HEK293 (cell line): ENCODE measurements around the gene PCED1A.

Experiments
- GFI1B ChIP-seq: fragments of 450-650 bp; formaldehyde crosslinking; IDR thresholded peaks from 2 replicates; pipeline ENCODE4 v1.5.1; 2016; ENCODE audit warnings: missing biosample characterization, missing genetic modification characterization
- GLIS2 ChIP-seq: fragments of 450-650 bp; formaldehyde crosslinking; IDR thresholded peaks from 2 replicates; pipeline ENCODE4 v1.5.1; 2016; ENCODE audit warnings: missing biosample characterization, missing genetic modification characterization
- INSM2 ChIP-seq: fragments of 450-650 bp; formaldehyde crosslinking; IDR thresholded peaks from 2 replicates; pipeline ENCODE4 v1.5.1; 2016; ENCODE audit warnings: missing biosample characterization, missing genetic modification characterization
- KLF9 ChIP-seq: fragments of 450-650 bp; formaldehyde crosslinking; IDR thresholded peaks from 2 replicates; pipeline ENCODE4 v1.5.1; 2016; ENCODE audit warnings: missing biosample characterization, missing genetic modification characterization, low read depth
- MZF1 ChIP-seq: fragments of 450-650 bp; formaldehyde crosslinking; IDR thresholded peaks from 2 replicates; pipeline ENCODE4 v1.5.1; 2017; ENCODE audit warnings: missing biosample characterization, missing genetic modification characterization, borderline replicate concordance
- PBX3 ChIP-seq: sonication (generic); formaldehyde crosslinking; IDR thresholded peaks from 2 replicates; pipeline ENCODE4 v1.8.1; 2022; ENCODE audit warnings: mild to moderate bottlenecking, moderate library complexity, missing genetic modification reagents
- PRDM4 ChIP-seq: fragments of 450-650 bp; formaldehyde crosslinking; IDR thresholded peaks from 2 replicates; pipeline ENCODE4 v1.5.1; 2017; ENCODE audit warnings: missing biosample characterization, missing genetic modification characterization
- SP2 ChIP-seq: fragments of 450-650 bp; formaldehyde crosslinking; IDR thresholded peaks from 2 replicates; pipeline ENCODE4 v1.5.1; 2016; ENCODE audit warnings: missing biosample characterization, missing genetic modification characterization
- ZBTB10 ChIP-seq: fragments of 450-650 bp; formaldehyde crosslinking; IDR thresholded peaks from 2 replicates; pipeline ENCODE4 v1.5.1; 2016; ENCODE audit warnings: missing biosample characterization, missing genetic modification characterization
- ZBTB17 ChIP-seq: fragments of 450-650 bp; formaldehyde crosslinking; IDR thresholded peaks from 2 replicates; pipeline ENCODE4 v1.5.1; 2016; ENCODE audit warnings: missing biosample characterization, missing genetic modification characterization
- ZBTB8A ChIP-seq: fragments of 450-650 bp; formaldehyde crosslinking; IDR thresholded peaks from 2 replicates; pipeline ENCODE4 v1.5.1; 2016; ENCODE audit warnings: missing biosample characterization, missing genetic modification characterization
- ZEB2 ChIP-seq: fragments of 450-650 bp; formaldehyde crosslinking; IDR thresholded peaks from 2 replicates; pipeline ENCODE4 v1.5.1; 2016; ENCODE audit warnings: missing biosample characterization, missing genetic modification characterization
- ZNF16 ChIP-seq: fragments of 450-650 bp; formaldehyde crosslinking; IDR thresholded peaks from 2 replicates; pipeline ENCODE4 v1.5.1; 2016; ENCODE audit warnings: low read depth, missing biosample characterization, missing genetic modification characterization
- ZNF335 ChIP-seq: fragments of 450-650 bp; formaldehyde crosslinking; conservative IDR thresholded peaks from 2 replicates; pipeline ENCODE4 v1.5.1; 2016; ENCODE audit warnings: missing biosample characterization, missing genetic modification characterization
- ZNF37A ChIP-seq: fragments of 450-650 bp; IDR thresholded peaks from 2 replicates; pipeline ENCODE4 v1.5.1; 2018; ENCODE audit warnings: missing biosample characterization, missing genetic modification characterization
- ZNF391 ChIP-seq: fragments of 450-650 bp; formaldehyde crosslinking; IDR thresholded peaks from 2 replicates; pipeline ENCODE4 v1.5.1; 2016; ENCODE audit warnings: low read depth, missing biosample characterization, missing genetic modification characterization, borderline replicate concordance
- ZNF394 ChIP-seq: fragments of 450-650 bp; formaldehyde crosslinking; IDR thresholded peaks from 2 replicates; pipeline ENCODE4 v1.5.1; 2016; ENCODE audit warnings: missing biosample characterization, missing genetic modification characterization, mild to moderate bottlenecking, moderate library complexity, borderline replicate concordance
- ZNF426 ChIP-seq: fragments of 450-650 bp; formaldehyde crosslinking; IDR thresholded peaks from 2 replicates; pipeline ENCODE4 v1.5.1; 2017; ENCODE audit warnings: missing biosample characterization, missing genetic modification characterization, mild to moderate bottlenecking, inconsistent platforms, moderate library complexity
- ZNF501 ChIP-seq: fragments of 450-650 bp; formaldehyde crosslinking; IDR thresholded peaks from 2 replicates; pipeline ENCODE4 v1.5.1; 2016; ENCODE audit warnings: missing biosample characterization, missing genetic modification characterization
- ZNF561 ChIP-seq: fragments of 450-650 bp; IDR thresholded peaks from 2 replicates; pipeline ENCODE4 v1.5.1; 2018; ENCODE audit warnings: missing biosample characterization, missing genetic modification characterization, borderline replicate concordance
- ZNF585B ChIP-seq: fragments of 450-650 bp; formaldehyde crosslinking; IDR thresholded peaks from 2 replicates; pipeline ENCODE4 v1.5.1; 2016; ENCODE audit warnings: missing biosample characterization, missing genetic modification characterization
- ZNF654 ChIP-seq: fragments of 450-650 bp; formaldehyde crosslinking; IDR thresholded peaks from 2 replicates; pipeline ENCODE4 v1.5.1; 2016; ENCODE audit warnings: low read depth, missing biosample characterization, missing genetic modification characterization
- ZSCAN16 ChIP-seq: fragments of 450-650 bp; formaldehyde crosslinking; IDR thresholded peaks from 2 replicates; pipeline ENCODE4 v1.5.1; 2016; ENCODE audit warnings: missing biosample characterization, missing genetic modification characterization
- ZSCAN30 ChIP-seq: fragments of 450-650 bp; IDR thresholded peaks from 2 replicates; pipeline ENCODE4 v1.5.1; 2018; ENCODE audit warnings: missing biosample characterization, mild to moderate bottlenecking, missing genetic modification characterization, moderate library complexity
- ZXDB ChIP-seq: fragments of 450-650 bp; formaldehyde crosslinking; IDR thresholded peaks from 2 replicates; pipeline ENCODE4 v1.5.1; 2016; ENCODE audit warnings: missing biosample characterization, missing genetic modification characterization
- TF ChIP-seq, protein P1 (sequence below): fragments of 450-650 bp; formaldehyde crosslinking; IDR thresholded peaks from 2 replicates; pipeline ENCODE4 v1.5.1; 2017; ENCODE audit warnings: missing biosample characterization, missing genetic modification characterization
- TF ChIP-seq, protein P2 (sequence below): fragments of 450-650 bp; formaldehyde crosslinking; IDR thresholded peaks from 2 replicates; pipeline ENCODE4; 2016; ENCODE audit warnings: missing biosample characterization, missing genetic modification characterization

Gene PCED1A

GRCh38 chr20:2840138-2840966 is at the start of gene PCED1A, which contains the start of gene VPS16 (continued):
- TF ChIP-seq, protein P1, sequence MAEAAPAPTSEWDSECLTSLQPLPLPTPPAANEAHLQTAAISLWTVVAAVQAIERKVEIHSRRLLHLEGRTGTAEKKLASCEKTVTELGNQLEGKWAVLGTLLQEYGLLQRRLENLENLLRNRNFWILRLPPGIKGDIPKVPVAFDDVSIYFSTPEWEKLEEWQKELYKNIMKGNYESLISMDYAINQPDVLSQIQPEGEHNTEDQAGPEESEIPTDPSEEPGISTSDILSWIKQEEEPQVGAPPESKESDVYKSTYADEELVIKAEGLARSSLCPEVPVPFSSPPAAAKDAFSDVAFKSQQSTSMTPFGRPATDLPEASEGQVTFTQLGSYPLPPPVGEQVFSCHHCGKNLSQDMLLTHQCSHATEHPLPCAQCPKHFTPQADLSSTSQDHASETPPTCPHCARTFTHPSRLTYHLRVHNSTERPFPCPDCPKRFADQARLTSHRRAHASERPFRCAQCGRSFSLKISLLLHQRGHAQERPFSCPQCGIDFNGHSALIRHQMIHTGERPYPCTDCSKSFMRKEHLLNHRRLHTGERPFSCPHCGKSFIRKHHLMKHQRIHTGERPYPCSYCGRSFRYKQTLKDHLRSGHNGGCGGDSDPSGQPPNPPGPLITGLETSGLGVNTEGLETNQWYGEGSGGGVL (tag by site-specific recombination): peak; percentile 62; the same call in 1 of the 2 replicates
- TF ChIP-seq ZNF335 (no peak), ZXDB (tag by site-specific recombination) (peak; percentile 61), ZNF16 (tag by site-specific recombination) (no peak), INSM2 (tag by site-specific recombination) (no peak; the same call in 1 of the 2 replicates), ZBTB8A (tag by site-specific recombination) (peak; percentile 99), ZBTB17 (tag by site-specific recombination) (peak; percentile 40; the same call in 1 of the 2 replicates), ZNF391 (tag by site-specific recombination) (no peak), SP2 (tag by site-specific recombination) (peak; percentile 72), ZNF561 (tag by site-specific recombination) (peak; percentile 88; the same call in 1 of the 2 replicates), PRDM4 (tag by site-specific recombination) (no peak), ZNF394 (tag by site-specific recombination) (0 out of 2 replicates have a peak, but pooled peaks have one; percentile 29), ZBTB10 (tag by site-specific recombination) (peak; percentile 44; the same call in 1 of the 2 replicates), ZNF37A (tag by site-specific recombination) (no peak), ZNF585B (tag by site-specific recombination) (no peak), ZSCAN30 (tag by site-specific recombination) (peak; percentile 97), ZNF426 (tag by site-specific recombination) (no peak), KLF9 (tag by site-specific recombination) (no peak), GFI1B (tag by site-specific recombination) (no peak), PBX3 (CRISPR knock-in tag) (0 out of 2 replicates have a peak, but pooled peaks have one; percentile 32), ZSCAN16 (tag by site-specific recombination) (no peak), ZEB2 (tag by site-specific recombination) (peak; percentile 20; the same call in 1 of the 2 replicates), ZNF501 (tag by site-specific recombination) (peak; percentile 54; the same call in 1 of the 2 replicates), GLIS2 (no peak; the same call in 1 of the 2 replicates), MZF1 (tag by site-specific recombination) (no peak), ZNF654 (no peak)
- TF ChIP-seq, protein P2, sequence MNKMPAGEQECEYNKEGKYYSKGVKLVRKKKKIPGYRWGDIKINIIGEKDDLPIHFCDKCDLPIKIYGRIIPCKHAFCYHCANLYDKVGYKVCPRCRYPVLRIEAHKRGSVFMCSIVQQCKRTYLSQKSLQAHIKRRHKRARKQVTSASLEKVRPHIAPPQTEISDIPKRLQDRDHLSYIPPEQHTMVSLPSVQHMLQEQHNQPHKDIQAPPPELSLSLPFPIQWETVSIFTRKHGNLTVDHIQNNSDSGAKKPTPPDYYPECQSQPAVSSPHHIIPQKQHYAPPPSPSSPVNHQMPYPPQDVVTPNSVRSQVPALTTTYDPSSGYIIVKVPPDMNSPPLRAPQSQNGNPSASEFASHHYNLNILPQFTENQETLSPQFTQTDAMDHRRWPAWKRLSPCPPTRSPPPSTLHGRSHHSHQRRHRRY (tag by site-specific recombination): no peak
